ENCODE measurements around the gene PLA2G4D.

- peak; percentile 58 to 94 (median 71) for TF ChIP-seq CTCF (IDR thresholded peaks at IDR 0.05 in 2 of 3, conservative IDR thresholded peaks at IDR 0.05 in 1 of 3; ENCODE audit: borderline replicate concordance in 1 of 3, insufficient read depth in 1 of 3, low read depth in 2 of 3, low read length in 2 of 3)
- no peak for TF ChIP-seq CEBPB (IDR thresholded peaks at IDR 0.05; ENCODE audit: low read depth)
These were observed 43.3 kb upstream of the PLA2G4D start for GRCh38 chr15:42137461-42138261.
